AG04450 (cell line): ENCODE measurements around the gene FOXO6. TPM values are rescaled to one million over a fixed set of nuclear protein-coding genes. Genes with fewer than 3 reads are reported as not detected.

Source experiments
- CTCF ChIA-PET: fragments of 300-600, 350-600 bp; formaldehyde crosslinking; extraction: SDS; loops from one replicate; lab custom pipeline; 2022; ENCODE audit warnings: antibody characterized with exemption, inconsistent platforms; lab: Charles Lee
- POLR2A ChIA-PET: fragments of 350-600 bp; formaldehyde crosslinking; extraction: SDS; loops from one replicate; lab custom pipeline; 2021; ENCODE audit warnings: antibody characterized with exemption, inconsistent platforms; lab: Yijun Ruan, JAX
- DNase-seq: peaks from one replicate; pipeline ENCODE4 v3.0.0-alpha.2; 2011; ENCODE audit warnings: low read depth, low spot score
- H3K27ac ChIP-seq: one replicate; pipeline ENCODE4 v1.5.1; 2012; ENCODE audit warnings: low read depth, low read length, control low read depth
- H3K27me3 ChIP-seq: one replicate; pipeline ENCODE4 v1.6.0; 2012; ENCODE audit warnings: low read length; ENCODE audit not compliant: control insufficient read depth, insufficient read depth
- H3K4me3 ChIP-seq: 2 replicates; pipeline ENCODE4 v1.5.1; 2011; ENCODE audit warnings: mild to moderate bottlenecking, low read depth, low read length, control low read depth
- H3K9me3 ChIP-seq: 2 replicates; pipeline ENCODE4 v1.5.1; 2012; ENCODE audit warnings: low read length; ENCODE audit not compliant: control insufficient read depth, insufficient read depth
- CTCF ChIP-seq: IDR thresholded peaks from 2 replicates; pipeline ENCODE4 v1.5.1; 2011; ENCODE audit warnings: low read depth, low read length, control low read depth, inconsistent platforms
- polyA plus RNA-seq: library from polyadenylated mRNA; depleted of rRNA; stranded (reverse); fragments of >200 nt; gene quantifications from 2 replicates; pipeline ENCODE4 v1.2.3, GENCODE V29; 2011

Gene FOXO6
- polyA plus RNA-seq, 1 experiment, result not detected

GRCh38 chr1:41333146-41333784 lies 28.0 kb upstream of the FOXO6 start:
- CTCF ChIA-PET, result interaction anchor here (0.5 to 0.7 kb wide), 2 partner anchors 63 to 101 kb away, joined by 3 read pairs; no protein-coding TSS in a partner anchor
- no peak overlapping the region for H3K27ac ChIP-seq
- H3K9me3 ChIP-seq, result peaks cover 7% of the 10 kb centered on the region; the same call in 1 of the 2 replicates
- DNase-seq, result peak; percentile 2
- POLR2A ChIA-PET, result interaction anchor here (0.5 kb wide), 1 partner anchor 177 kb away, joined by 3 read pairs; no protein-coding TSS in a partner anchor
- H3K27me3 ChIP-seq, result peaks cover 4% of the 10 kb centered on the region
- no peak overlapping the region for H3K4me3 ChIP-seq
- no peak for TF ChIP-seq CTCF

GRCh38 chr1:41338820-41339219 lies 22.4 kb upstream of the FOXO6 start:
- peaks cover 16% of the 10 kb centered on the region for H3K27me3 ChIP-seq
- no peak for DNase-seq
- POLR2A ChIA-PET, result no interaction called here

GRCh38 chr1:41340655-41341364 lies 20.4 kb upstream of the FOXO6 start:
- no peak for TF ChIP-seq CTCF
- ChIA-PET CTCF (interaction anchor here (1.0 to 1.3 kb wide), 2 partner anchors 20 to 77 kb away, joined by 5 to 7 read pairs; partner anchors contain the start of gene FOXO6), POLR2A (no interaction called here)
- Histone ChIP-seq H3K27ac (no peak overlapping the region), H3K27me3 (peaks cover 11% of the 10 kb centered on the region), H3K4me3 (no peak overlapping the region), H3K9me3 (peaks cover 4% of the 10 kb centered on the region; the same call in 1 of the 2 replicates)
- DNase-seq, result no peak

More at GRCh38 chr1:41338820-41339219, 22.4 kb upstream of the FOXO6 start:
- Histone ChIP-seq H3K9me3 (peaks cover 4% of the 10 kb centered on the region; the same call in 1 of the 2 replicates), H3K4me3 (no peak overlapping the region), H3K27ac (no peak overlapping the region)
- CTCF ChIA-PET, result no interaction called here
- no peak for TF ChIP-seq CTCF

- peaks cover 11% of the 10 kb centered on the region for H3K27me3 ChIP-seq
- CTCF ChIA-PET, result interaction anchor here (1.0 kb wide), 1 partner anchor 19 kb away, joined by 7 read pairs; the partner anchor contains the start of gene FOXO6
- TF ChIP-seq CTCF, result no peak
- no peak overlapping the region for H3K4me3 ChIP-seq
- no peak overlapping the region for H3K27ac ChIP-seq
- DNase-seq, result no peak
- peaks cover 4% of the 10 kb centered on the region; the same call in 1 of the 2 replicates for H3K9me3 ChIP-seq
- POLR2A ChIA-PET, result no interaction called here
Measured at GRCh38 chr1:41341365-41341683, 19.9 kb upstream of the FOXO6 start.
